Mesenchymal stem cell (in vitro differentiated cells and primary cell): Measurements from ENCODE around the gene SSR3.

Experiments
- DNase-seq: peaks from one replicate; pipeline ENCODE4 v3.0.0-alpha.2; 2013
- H2AFZ ChIP-seq: one replicate; pipeline ENCODE4 v1.6.1; 2013; ENCODE audit warnings: low read depth, mild to moderate bottlenecking, control low read depth, inconsistent platforms, low read length, moderate library complexity
- H2AK5ac ChIP-seq: 2 replicates; pipeline ENCODE4 v1.6.1; 2013; ENCODE audit warnings: low read length, moderate library complexity, mild to moderate bottlenecking, inconsistent platforms; ENCODE audit not compliant: severe bottlenecking
- H2BK120ac ChIP-seq: one replicate; pipeline ENCODE4 v1.6.1; 2013; ENCODE audit warnings: low read depth, mild to moderate bottlenecking, inconsistent platforms, low read length, moderate library complexity
- H2BK12ac ChIP-seq, 2 experiments: one replicate each; pipeline ENCODE4 v1.6.1; 2013; ENCODE audit warnings: inconsistent platforms in 2 of 2, low read length in 2 of 2, mild to moderate bottlenecking in 2 of 2, moderate library complexity in 2 of 2, control low read depth in 1 of 2
- H2BK15ac ChIP-seq: one replicate; pipeline ENCODE4 v1.6.1; 2013; ENCODE audit warnings: mild to moderate bottlenecking, low read depth, inconsistent platforms; ENCODE audit not compliant: poor library complexity, severe bottlenecking
- H2BK5ac ChIP-seq: 2 replicates; pipeline ENCODE4 v1.6.1; 2013; ENCODE audit warnings: low read depth, mild to moderate bottlenecking, low read length, control low read depth, inconsistent platforms; ENCODE audit not compliant: poor library complexity, severe bottlenecking
- H3K14ac ChIP-seq, 2 experiments: one replicate each; pipeline ENCODE4 v1.6.1; 2013; ENCODE audit warnings: inconsistent platforms in 2 of 2, low read length in 2 of 2, control low read depth in 1 of 2, mild to moderate bottlenecking in 1 of 2, moderate library complexity in 1 of 2
- H3K18ac ChIP-seq, 2 experiments: one replicate each; pipeline ENCODE4 v1.6.1; 2013; ENCODE audit warnings: inconsistent platforms in 2 of 2, low read length in 2 of 2, control low read depth in 1 of 2, low read depth in 1 of 2, mild to moderate bottlenecking in 1 of 2
- H3K23ac ChIP-seq, 2 experiments: one replicate each; pipeline ENCODE4 v1.6.1; 2013; ENCODE audit warnings: inconsistent platforms in 2 of 2, low read length in 2 of 2, mild to moderate bottlenecking in 2 of 2, moderate library complexity in 2 of 2, control low read depth in 1 of 2
- H3K27ac ChIP-seq: 2 replicates; pipeline ENCODE4 v1.5.1; 2013; ENCODE audit warnings: mild to moderate bottlenecking, moderate library complexity, low read length, control low read depth, inconsistent platforms; ENCODE audit not compliant: poor library complexity, severe bottlenecking
- H3K27me3 ChIP-seq, 2 experiments: 2 replicates each; pipeline versions ENCODE4 v1.6.1 to v1.7.0; 2013; ENCODE audit warnings: low read length in 2 of 2, mild to moderate bottlenecking in 2 of 2, moderate library complexity in 2 of 2, control low read depth in 1 of 2, inconsistent platforms in 1 of 2; ENCODE audit not compliant: control insufficient read depth in 1 of 2, insufficient read depth in 1 of 2
- H3K36me3 ChIP-seq, 2 experiments: 2 replicates each; pipeline versions ENCODE4 v1.6.1 to v1.7.0; 2013; ENCODE audit warnings: low read length in 2 of 2, control low read depth in 1 of 2, inconsistent platforms in 1 of 2, low read depth in 1 of 2, mild to moderate bottlenecking in 1 of 2; ENCODE audit not compliant: insufficient read depth in 2 of 2, control insufficient read depth in 1 of 2
- H3K4ac ChIP-seq, 2 experiments: one replicate each; pipeline ENCODE4 v1.6.1; 2013; ENCODE audit warnings: inconsistent platforms in 2 of 2, low read length in 2 of 2, mild to moderate bottlenecking in 2 of 2, moderate library complexity in 2 of 2, control low read depth in 1 of 2, low read depth in 1 of 2
- H3K4me1 ChIP-seq: 2 replicates; pipeline ENCODE4 v1.6.1; 2013; ENCODE audit warnings: low read depth, low read length, control low read depth; ENCODE audit not compliant: control insufficient read depth, insufficient read depth
- H3K4me2 ChIP-seq: 2 replicates; pipeline ENCODE4 v1.6.1; 2013; ENCODE audit warnings: low read length, mild to moderate bottlenecking, inconsistent platforms; ENCODE audit not compliant: poor library complexity, severe bottlenecking
- H3K4me3 ChIP-seq, 2 experiments: 2 replicates each; pipeline versions ENCODE4 v1.5.1 to v1.7.0; 2013; ENCODE audit warnings: low read length in 2 of 2, mild to moderate bottlenecking in 2 of 2, control low read depth in 1 of 2, low read depth in 1 of 2; ENCODE audit not compliant: insufficient read depth in 1 of 2
- H3K79me1 ChIP-seq: replicated peaks from 2 replicates; pipeline ENCODE4 v1.6.1; 2013; ENCODE audit warnings: mild to moderate bottlenecking, control low read depth, low read length, inconsistent platforms; ENCODE audit not compliant: poor library complexity, severe bottlenecking
- H3K9ac ChIP-seq: 2 replicates; pipeline ENCODE4 v1.7.0; 2013; ENCODE audit warnings: mild to moderate bottlenecking, low read length, moderate library complexity
- H3K9me3 ChIP-seq: 2 replicates; pipeline ENCODE4 v1.7.0; 2013; ENCODE audit warnings: mild to moderate bottlenecking, low read length; ENCODE audit not compliant: control insufficient read depth
- H4K8ac ChIP-seq: one replicate; pipeline ENCODE4 v1.6.1; 2013; ENCODE audit warnings: inconsistent platforms, mild to moderate bottlenecking, low read length, moderate library complexity
- H4K91ac ChIP-seq: one replicate; pipeline ENCODE4 v1.6.1; 2013; ENCODE audit warnings: mild to moderate bottlenecking, low read length, inconsistent platforms
- WGBS: methylation state at CpG from one replicate; pipeline ENCODE4 v1.1.7; 2013; ENCODE audit warnings: mixed read lengths; 5-methylcytosine and 5-hydroxymethylcytosine counted together

The SSR3 gene

DNA sequence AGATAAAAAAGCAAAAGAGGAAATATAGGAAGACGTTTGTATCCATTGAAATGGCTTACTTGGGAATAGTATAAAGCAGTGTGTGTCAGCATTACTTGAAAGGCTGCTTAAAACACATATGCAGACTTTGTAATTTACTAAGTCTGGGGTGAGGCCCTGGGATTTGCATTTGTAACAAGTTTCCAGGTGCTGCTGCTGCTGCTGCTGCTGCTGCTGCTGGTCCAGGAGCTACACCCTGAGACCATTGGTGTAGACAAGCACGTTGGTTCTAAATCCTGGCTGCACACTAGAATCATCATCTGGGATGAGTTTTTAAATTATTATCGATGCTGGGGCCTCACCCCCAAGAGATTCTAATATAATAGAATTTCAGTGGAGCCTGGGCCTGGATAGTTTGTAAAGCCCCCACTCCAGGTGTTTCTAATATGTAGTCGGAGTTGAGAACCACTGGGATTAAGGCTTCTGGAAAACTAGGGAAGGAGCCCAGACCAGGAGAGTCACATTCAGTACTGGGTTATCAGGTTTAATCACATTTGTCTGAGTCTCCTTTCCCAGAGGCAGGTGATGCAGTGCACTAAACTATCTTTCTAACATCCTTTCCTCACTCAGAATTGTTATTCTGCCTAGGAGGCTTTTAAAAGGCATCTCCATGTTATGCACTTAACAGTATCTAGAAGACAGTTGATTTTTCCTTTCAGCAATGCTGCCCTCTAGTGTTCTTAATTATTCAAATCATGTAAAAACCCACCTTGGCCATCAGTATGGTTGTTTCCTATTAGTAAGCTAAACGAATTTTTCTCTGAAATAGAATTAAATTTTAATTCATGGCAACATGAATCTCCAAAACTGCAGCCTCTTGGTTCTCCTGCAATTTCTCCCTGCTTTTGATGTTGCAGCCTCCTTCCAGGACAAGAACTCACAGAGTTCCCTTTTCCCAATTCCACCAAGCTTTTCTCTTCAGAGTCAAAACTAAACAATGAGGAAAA is 45.4 kb downstream of the SSR3 start:
- no peak overlapping the region for H3K27ac ChIP-seq
- no peak overlapping the region for H2BK5ac ChIP-seq
- H4K8ac ChIP-seq: no peak overlapping the region
- no peak overlapping the region for H2BK15ac ChIP-seq
- no peak overlapping the region for H3K4ac ChIP-seq
- no peak overlapping the region for H3K14ac ChIP-seq
- 66% methylated on average over 5 of the region's 5 CpGs for WGBS
- DNase-seq: peak; percentile 69
- no peaks in the 10 kb centered on the region for H3K36me3 ChIP-seq
- H3K79me1 ChIP-seq: no peaks in the 10 kb centered on the region
- H3K4me3 ChIP-seq: no peak overlapping the region
- no peak overlapping the region for H2BK12ac ChIP-seq
- no peak overlapping the region for H3K18ac ChIP-seq
- no peak overlapping the region for H4K91ac ChIP-seq
- H3K4me1 ChIP-seq: no peaks in the 10 kb centered on the region
- H3K27me3 ChIP-seq: no peaks in the 10 kb centered on the region
- H2AK5ac ChIP-seq: no peak overlapping the region
- H3K4me2 ChIP-seq: no peak overlapping the region
- no peak overlapping the region for H2AFZ ChIP-seq
- H3K23ac ChIP-seq: no peak overlapping the region
- H3K9ac ChIP-seq: no peak overlapping the region
- H2BK120ac ChIP-seq: no peak overlapping the region
- no peaks in the 10 kb centered on the region for H3K9me3 ChIP-seq

GRCh38 chr3:156507285-156507684 is 47.6 kb downstream of the SSR3 start:
- Histone ChIP-seq H4K91ac (no peak overlapping the region), H3K79me1 (no peaks in the 10 kb centered on the region), H3K23ac (no peak overlapping the region), H2BK12ac (no peak overlapping the region), H3K9ac (no peak overlapping the region), H4K8ac (no peak overlapping the region), H2AFZ (no peak overlapping the region), H2BK5ac (no peak overlapping the region), H3K9me3 (no peaks in the 10 kb centered on the region), H2BK120ac (no peak overlapping the region), H3K4me2 (no peak overlapping the region), H3K27ac (no peak overlapping the region), H2AK5ac (no peak overlapping the region), H2BK15ac (no peak overlapping the region), H3K36me3 (no peaks in the 10 kb centered on the region), H3K4me3 (no peak overlapping the region), H3K4me1 (no peaks in the 10 kb centered on the region), H3K4ac (no peak overlapping the region), H3K14ac (no peak overlapping the region), H3K18ac (no peak overlapping the region), H3K27me3 (no peaks in the 10 kb centered on the region)
- peak; percentile 27 for DNase-seq

DNA sequence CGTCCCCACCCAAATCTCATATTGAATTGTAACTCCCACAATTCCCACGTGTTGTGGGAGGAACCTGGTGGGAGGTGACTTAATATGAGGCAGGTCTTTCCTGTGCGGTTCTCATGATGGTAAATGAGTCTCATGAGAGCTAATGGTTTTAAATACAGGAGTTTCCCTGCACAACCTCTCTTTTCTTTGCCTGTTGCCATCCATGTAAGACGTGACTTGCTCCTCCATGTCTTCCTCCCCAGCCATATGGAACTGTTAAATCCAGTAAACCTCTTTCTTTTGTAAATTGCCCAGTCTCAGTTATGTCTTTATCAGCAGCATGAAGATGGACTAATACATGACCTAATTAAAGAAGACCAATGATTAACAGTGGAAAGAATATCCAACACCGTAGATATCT is 56.6 kb downstream of the SSR3 start:
- Histone ChIP-seq H3K9me3 (peaks cover 5% of the 10 kb centered on the region), H4K91ac (no peak overlapping the region), H3K4ac (no peak overlapping the region), H4K8ac (no peak overlapping the region), H3K14ac (no peak overlapping the region), H3K36me3 (no peaks in the 10 kb centered on the region), H2BK12ac (no peak overlapping the region), H3K23ac (no peak overlapping the region), H3K4me3 (no peak overlapping the region), H3K27me3 (no peaks in the 10 kb centered on the region), H2BK120ac (no peak overlapping the region), H2AFZ (no peak overlapping the region), H2AK5ac (no peak overlapping the region), H3K27ac (no peak overlapping the region), H3K79me1 (no peaks in the 10 kb centered on the region), H3K18ac (no peak overlapping the region), H2BK15ac (no peak overlapping the region), H3K4me1 (no peaks in the 10 kb centered on the region), H3K9ac (no peak overlapping the region), H3K4me2 (no peak overlapping the region), H2BK5ac (no peak overlapping the region)
- WGBS: 86% methylated on average over 5 of the region's 5 CpGs
- no peak for DNase-seq

DNA sequence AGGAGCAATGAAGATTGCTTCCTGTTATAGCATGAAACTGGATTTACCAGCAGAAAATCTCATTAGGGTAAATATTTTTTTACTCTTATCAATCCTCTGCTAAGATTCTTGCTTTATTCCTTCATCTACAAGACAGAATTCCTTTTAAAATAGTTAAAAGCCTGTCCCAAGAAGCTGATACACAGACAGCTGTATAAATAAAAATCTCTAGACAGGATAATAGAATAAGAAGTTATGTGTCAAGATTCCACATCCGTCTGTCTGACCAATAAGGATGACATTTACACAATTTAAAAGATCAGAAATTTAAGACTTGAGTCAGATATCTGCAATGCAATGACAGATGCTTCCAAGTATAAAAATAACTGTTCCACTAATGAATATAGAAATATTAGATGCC is 57.6 kb downstream of the SSR3 start:
- Histone ChIP-seq H2AK5ac (no peak overlapping the region), H4K91ac (no peak overlapping the region), H3K9ac (no peak overlapping the region), H3K9me3 (peaks cover 5% of the 10 kb centered on the region), H3K4me2 (no peak overlapping the region), H4K8ac (no peak overlapping the region), H3K18ac (no peak overlapping the region), H2AFZ (no peak overlapping the region), H2BK5ac (no peak overlapping the region), H3K27me3 (no peaks in the 10 kb centered on the region), H3K23ac (no peak overlapping the region), H2BK120ac (no peak overlapping the region), H2BK12ac (no peak overlapping the region), H3K4me1 (no peaks in the 10 kb centered on the region), H3K4me3 (no peak overlapping the region), H3K14ac (no peak overlapping the region), H3K36me3 (no peaks in the 10 kb centered on the region), H2BK15ac (no peak overlapping the region), H3K4ac (no peak overlapping the region), H3K27ac (no peak overlapping the region), H3K79me1 (no peaks in the 10 kb centered on the region)
- no peak for DNase-seq
- WGBS: no CpG with 5 or more reads among the region's 1 CpG
